Panc1 (cell line): ENCODE data around the gene FSTL4. TPM values are rescaled to one million over a fixed set of nuclear protein-coding genes. Genes with fewer than 3 reads are reported as not detected.

Experiments
- ATAC-seq: fragments of 200-7000 bp; cut with Tn5 transposase; 2 replicates; pipeline ENCODE4 v1.9.1; 2020; ENCODE audit warnings: mild to moderate bottlenecking, moderate library complexity
- BruUV-seq: library from RNA; stranded (reverse); fragments of 400-500 nt; replicated peaks from 2 replicates; lab custom pipeline; 2021; lab: Mats Ljungman, UMichigan
- CTCF ChIA-PET: fragments of 300-600 bp; sonication (Branson Sonifier 250); formaldehyde crosslinking; loops from one replicate; lab custom pipeline; 2022; ENCODE audit warnings: antibody characterized with exemption; lab: Charles Lee
- POLR2A ChIA-PET: fragments of 300-600 bp; sonication (Branson Sonifier 250); formaldehyde crosslinking; loops from one replicate; lab custom pipeline; 2022; ENCODE audit warnings: antibody characterized with exemption; lab: Charles Lee
- DNase-seq: peaks from one replicate; pipeline ENCODE4 v3.0.0-alpha.2; 2010; ENCODE audit warnings: low read depth, low spot score
- H3K27ac ChIP-seq: 2 replicates; pipeline ENCODE4 v1.5.1; 2011; ENCODE audit warnings: mild to moderate bottlenecking, low read length, inconsistent platforms
- H3K27me3 ChIP-seq: fragments of 200-500 bp; sonication (Bioruptor generic); 2 replicates; pipeline ENCODE4 v1.6.0; 2014; ENCODE audit warnings: low read length, inconsistent platforms; ENCODE audit not compliant: control insufficient read depth, insufficient read depth
- H3K36me3 ChIP-seq: fragments of 200-500 bp; sonication (Bioruptor generic); 2 replicates; pipeline ENCODE4 v1.5.1; 2014; ENCODE audit warnings: inconsistent platforms, mild to moderate bottlenecking, low read length, moderate library complexity; ENCODE audit not compliant: control insufficient read depth, insufficient read depth
- H3K4me1 ChIP-seq: 2 replicates; pipeline ENCODE4 v1.5.1; 2011; ENCODE audit warnings: inconsistent platforms, mild to moderate bottlenecking, low read length, moderate library complexity; ENCODE audit not compliant: control insufficient read depth, insufficient read depth
- H3K4me3 ChIP-seq, 2 experiments: 2 replicates each; pipeline ENCODE4 v1.5.1; 2011 to 2012; ENCODE audit warnings: low read depth in 2 of 2, low read length in 2 of 2, mild to moderate bottlenecking in 2 of 2, inconsistent platforms in 1 of 2, moderate library complexity in 1 of 2
- H3K9me3 ChIP-seq: fragments of 200-500 bp; sonication (Bioruptor generic); 2 replicates; pipeline ENCODE4 v1.5.1; 2014; ENCODE audit warnings: low read depth, mild to moderate bottlenecking, inconsistent platforms, low read length, moderate library complexity; ENCODE audit not compliant: control insufficient read depth, insufficient read depth
- CTCF ChIP-seq: fragments of 450-650 bp; IDR thresholded peaks from 2 replicates; pipeline ENCODE4 v1.5.1; 2017; ENCODE audit warnings: mild to moderate bottlenecking
- REST ChIP-seq, 2 experiments: IDR thresholded peaks; 2 replicates each; pipeline ENCODE4 v1.6.1; 2011 to 2012; ENCODE audit warnings: low read depth in 2 of 2, control low read depth in 1 of 2, low read length in 1 of 2, mild to moderate bottlenecking in 1 of 2, moderate library complexity in 1 of 2; ENCODE audit not compliant: insufficient read depth in 1 of 2
- SIN3A ChIP-seq: IDR thresholded peaks from 2 replicates; pipeline ENCODE4 v1.6.1; 2012; ENCODE audit warnings: low read depth, mild to moderate bottlenecking, low read length, moderate library complexity, borderline replicate concordance; ENCODE audit not compliant: insufficient read depth
- TCF7L2 ChIP-seq: IDR thresholded peaks from 2 replicates; pipeline ENCODE4 v1.6.1; 2011; ENCODE audit warnings: mild to moderate bottlenecking, low read depth, low read length, inconsistent platforms
- in situ Hi-C: cut with HindIII; loops from 2 replicates; pipeline ENCODE4 v1.10.0; 2016; ENCODE audit warnings: low sequenced_read_pairs, low pct_unique_long_range_greater_than_20kb
- intact Hi-C: fragments of 100-400 bp; cut with micrococcal nuclease; formaldehyde crosslinking; loops from one replicate; pipeline ENCODE4 v1.10.0; 2022; ENCODE audit not compliant: unreplicated experiment
- total RNA-seq: library from RNA; stranded (reverse); gene quantifications from one replicate; pipeline ENCODE4 v1.2.1, GENCODE V29; 2021; ENCODE audit not compliant: unreplicated experiment

FSTL4 gene
- total RNA-seq, 1 experiment from 2014 or later, result 0.18 TPM

- ATAC-seq (no peak), DNase-seq (no peak)
- CTCF ChIA-PET, result no interaction called here
- POLR2A ChIA-PET, result no interaction called here
- no peak overlapping the region for H3K27ac ChIP-seq
- no peaks in the 10 kb centered on the region for H3K27me3 ChIP-seq
- H3K4me3 ChIP-seq, result no peak overlapping the region
- H3K9me3 ChIP-seq, result no peaks in the 10 kb centered on the region
- intact Hi-C loops, result no loop called here
- H3K4me1 ChIP-seq, result 0 out of 2 replicates have a peak, but pooled peaks cover 2% of the 10 kb centered on the region
- no peaks in the 10 kb centered on the region for H3K36me3 ChIP-seq
- no TSS peak for BruUV-seq
- TF ChIP-seq SIN3A (no peak), TCF7L2 (no peak), REST (IDR thresholded peaks at IDR 0.05; ENCODE audit: insufficient read depth in 1 of 2, low read depth in 2 of 2, low read length in 1 of 2) (no peak)
- in situ Hi-C loops, result no loop called here
Measured at GRCh38 chr5:133254803-133255202, 357.5 kb downstream of the FSTL4 start.

- intact Hi-C loops (no loop called here), in situ Hi-C loops (no loop called here)
- H3K27me3 ChIP-seq, result no peaks in the 10 kb centered on the region
- TF ChIP-seq CTCF, result no peak
- 0 out of 2 replicates have a peak, but pooled peaks cover 5% of the 10 kb centered on the region for H3K4me1 ChIP-seq
- no peak overlapping the region for H3K27ac ChIP-seq
- no peaks in the 10 kb centered on the region for H3K36me3 ChIP-seq
- no peak for DNase-seq
- ChIA-PET POLR2A (no interaction called here), CTCF (no interaction called here)
- ATAC-seq, result no peak
- no peak overlapping the region for H3K4me3 ChIP-seq
- no TSS peak for BruUV-seq
- no peaks in the 10 kb centered on the region for H3K9me3 ChIP-seq
Measured at GRCh38 chr5:133253671-133254070, 358.7 kb downstream of the FSTL4 start.

DNA sequence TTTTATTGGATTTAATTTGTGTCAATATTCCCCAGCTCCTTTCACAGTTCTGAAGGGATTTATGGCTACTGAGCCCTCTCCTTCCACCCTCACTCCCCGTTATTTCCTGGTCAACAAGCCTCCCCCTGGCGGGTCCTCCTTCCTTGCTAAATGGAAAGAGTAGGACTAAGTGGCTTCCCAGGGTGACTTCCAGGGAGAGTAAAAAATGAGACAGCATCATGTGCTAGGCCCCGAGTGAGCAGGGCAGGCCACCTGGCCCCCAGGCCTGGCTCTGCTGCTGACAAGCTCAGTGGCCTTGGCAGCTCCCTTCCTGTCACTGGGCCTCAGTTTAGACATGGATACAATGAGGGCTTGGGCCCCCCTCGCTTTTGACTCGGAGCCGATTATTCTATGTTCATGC is 359.3 kb downstream of the FSTL4 start:
- no TSS peak for BruUV-seq
- Histone ChIP-seq H3K9me3 (no peaks in the 10 kb centered on the region), H3K27ac (no peak overlapping the region), H3K4me3 (no peak overlapping the region), H3K4me1 (0 out of 2 replicates have a peak, but pooled peaks cover 5% of the 10 kb centered on the region), H3K36me3 (no peaks in the 10 kb centered on the region), H3K27me3 (no peaks in the 10 kb centered on the region)
- TF ChIP-seq CTCF, result no peak
- no peak for ATAC-seq
- in situ Hi-C loops (no loop called here), intact Hi-C loops (no loop called here)
- no peak for DNase-seq
- POLR2A ChIA-PET, result no interaction called here
- CTCF ChIA-PET, result no interaction called here
